Stimulated activated effector memory CD8-positive, alpha-beta T cell treated with anti-CD3 and anti-CD28 coated beads, Interleukin-12 subunit alpha, Interleukin-12 subunit beta, amount 100 ng/mL, for 72 hours (primary cell): Measurements from ENCODE around the gene ABHD13.
"Not testable (repeated sequence)": the region's sequence is repeated elsewhere in the genome, so short reads cannot be mapped to it uniquely, and the experiment has no call there.

Source experiments
- ATAC-seq: fragments of 150-1000 bp; cut with Tn5 transposase; 2 replicates; pipeline ENCODE4 v1.10.0; 2021
- DNase-seq, 2 donors: peaks; one replicate each; pipeline ENCODE4 v3.0.0; 2021 to 2022; ENCODE audit warnings: low spot score in 2 of 2
- H3K27ac Mint-ChIP-seq: one replicate; pipeline ENCODE4 v1.8.0; 2022; ENCODE audit warnings: mild to moderate bottlenecking, mixed read lengths
- H3K36me3 Mint-ChIP-seq: one replicate; pipeline ENCODE4 v1.8.0; 2022; ENCODE audit warnings: mild to moderate bottlenecking, mixed read lengths
- H3K4me1 Mint-ChIP-seq: one replicate; pipeline ENCODE4 v1.8.0; 2022; ENCODE audit warnings: mixed read lengths
- H3K4me3 Mint-ChIP-seq: one replicate; pipeline ENCODE4 v1.8.0; 2022; ENCODE audit warnings: mild to moderate bottlenecking, mixed read lengths
- H3K9me3 Mint-ChIP-seq: one replicate; pipeline ENCODE4 v1.8.0; 2022; ENCODE audit warnings: mixed read lengths

The ABHD13 gene

GRCh38 chr13:108213946-108214345 lies 4.2 kb upstream of the ABHD13 start:
- Mint-ChIP-seq H3K27ac (peak overlapping the region; percentile 41), H3K9me3 (peaks cover 5% of the 10 kb centered on the region), H3K36me3 (peaks cover 35% of the 10 kb centered on the region), H3K4me1 (peaks cover 14% of the 10 kb centered on the region), H3K4me3 (peak overlapping the region; percentile 96)
- no peak for DNase-seq
- ATAC-seq = no peak

DNA sequence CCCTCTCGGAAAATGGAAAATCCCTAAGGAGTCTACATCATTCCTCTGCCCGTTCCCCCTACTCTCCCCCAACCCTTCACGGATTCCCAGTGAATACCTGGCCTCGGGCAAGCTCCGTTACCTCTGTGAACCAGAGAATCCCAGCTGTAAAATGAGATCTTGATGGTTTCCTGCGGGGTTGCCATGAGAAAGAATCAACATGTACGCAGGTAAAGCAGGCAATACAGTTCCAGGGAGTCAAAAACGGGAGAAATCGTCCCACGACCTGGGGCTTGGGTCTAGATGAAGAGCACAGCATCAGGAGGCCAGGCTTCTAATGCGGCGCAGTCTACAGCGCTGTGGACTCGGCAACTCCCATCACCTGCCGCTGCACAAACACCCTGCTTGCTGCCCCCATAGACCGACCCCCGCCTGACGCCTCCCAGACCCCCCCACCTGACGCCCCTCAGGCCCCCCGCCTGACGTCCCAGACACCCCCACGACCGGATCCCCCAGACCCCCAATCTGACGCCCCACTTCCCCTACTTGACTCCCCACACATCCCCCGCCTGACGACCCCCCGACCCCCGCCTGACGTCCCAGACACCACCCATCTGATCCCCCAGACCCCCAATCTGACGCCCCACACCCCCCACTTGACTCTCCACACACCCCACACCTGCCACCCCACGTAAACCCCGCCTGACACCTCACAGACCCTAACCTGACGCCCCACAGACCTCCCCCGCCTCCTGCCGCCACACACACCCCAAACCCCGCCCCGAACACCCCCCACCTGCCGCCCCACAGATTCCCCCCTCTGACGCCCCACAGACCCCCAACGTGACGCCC lies 3.5 kb upstream of the ABHD13 start:
- Mint-ChIP-seq H3K27ac (peak overlapping the region; percentile 41), H3K9me3 (peaks cover 3% of the 10 kb centered on the region), H3K4me3 (peak overlapping the region; percentile 96), H3K4me1 (peaks cover 18% of the 10 kb centered on the region), H3K36me3 (peaks cover 34% of the 10 kb centered on the region)
- DNase-seq (no peak), ATAC-seq (no peak)

DNA sequence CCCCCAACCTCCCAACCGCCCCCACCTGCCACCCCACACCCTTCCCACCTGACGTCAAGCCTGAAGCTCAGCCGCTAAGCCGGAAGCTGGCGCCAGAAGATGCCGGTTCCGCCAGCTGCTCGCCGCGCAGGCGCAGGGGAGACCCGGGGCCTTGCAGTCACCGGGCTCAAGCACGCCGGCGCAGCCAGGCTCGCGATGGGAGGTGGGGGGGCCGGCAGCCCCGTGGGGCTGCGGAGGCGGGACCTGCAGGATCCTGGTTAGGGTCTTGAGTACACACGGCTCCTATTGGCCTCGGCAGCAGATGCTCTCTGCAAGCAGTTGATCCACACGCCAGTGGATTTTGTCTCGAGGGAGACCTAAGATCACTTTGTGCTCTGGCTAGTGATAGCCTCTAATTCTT lies 2.8 kb upstream of the ABHD13 start, which contains the start of gene LIG4:
Gene LIG4 (minus strand): TSS at position 101 of the 400 bp plus-strand sequence. CDS start 4,268 bp downstream, outside the sequence.
- Mint-ChIP-seq H3K4me3 (peak within 1 kb of the TSS; percentile 96), H3K36me3 (peaks cover 27% of the 10 kb centered on the region), H3K9me3 (no peaks in the 10 kb centered on the region), H3K27ac (peak within 1 kb of the TSS; percentile 99), H3K4me1 (peaks cover 26% of the 10 kb centered on the region)
- DNase-seq (peak; percentile 73 to 88), ATAC-seq (peak; percentile 82)

- peaks cover 28% of the 10 kb centered on the region for H3K4me1 Mint-ChIP-seq
These were observed 717 bp upstream of the ABHD13 start for GRCh38 chr13:108217307-108218043.

GRCh38 chr13:108220041-108220440 lies 1.8 kb downstream of the ABHD13 start:
- H3K27ac Mint-ChIP-seq = peak overlapping the region; percentile 99

More at GRCh38 chr13:108217307-108218043, 717 bp upstream of the ABHD13 start:
- Mint-ChIP-seq H3K36me3 (peaks cover 12% of the 10 kb centered on the region), H3K4me3 (peak overlapping the region; percentile 96), H3K27ac (peak overlapping the region; percentile 99)
- ATAC-seq, H3K9me3 Mint-ChIP-seq, DNase-seq: not testable (repeated sequence)

GRCh38 chr13:108223687-108224503 lies 5.7 kb downstream of the ABHD13 start:
- DNase-seq (no peak), ATAC-seq (no peak)
- Mint-ChIP-seq H3K36me3 (no peaks in the 10 kb centered on the region), H3K4me1 (peaks cover 48% of the 10 kb centered on the region), H3K9me3 (no peaks in the 10 kb centered on the region), H3K4me3 (no peak overlapping the region), H3K27ac (no peak overlapping the region)

More at GRCh38 chr13:108220041-108220440, 1.8 kb downstream of the ABHD13 start:
- ATAC-seq (no peak), DNase-seq (no peak)
- peaks cover 12% of the 10 kb centered on the region for H3K36me3 Mint-ChIP-seq
- H3K4me3 Mint-ChIP-seq = peak overlapping the region; percentile 96
- H3K9me3 Mint-ChIP-seq = no peaks in the 10 kb centered on the region
- peaks cover 35% of the 10 kb centered on the region for H3K4me1 Mint-ChIP-seq

DNA sequence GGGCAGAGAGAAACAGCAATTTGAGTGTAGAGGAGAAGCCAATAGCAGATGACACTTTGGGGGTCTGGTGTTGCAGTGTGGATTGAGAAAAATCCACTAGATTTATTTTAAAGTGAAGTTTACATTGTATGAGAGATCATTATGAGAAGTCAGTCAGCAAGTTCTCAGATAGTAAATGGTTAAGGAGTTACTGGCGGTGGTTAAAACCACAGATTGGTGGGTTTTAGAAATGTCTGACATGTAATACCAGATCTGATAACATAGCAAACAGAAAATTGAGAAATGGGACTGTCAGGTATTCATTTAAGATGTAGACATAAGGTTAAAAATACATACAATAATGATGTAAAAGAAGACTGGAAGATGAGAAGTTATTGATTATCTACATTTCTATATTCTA lies 7.2 kb downstream of the ABHD13 start:
- Mint-ChIP-seq H3K27ac (peak overlapping the region; percentile 3), H3K9me3 (no peaks in the 10 kb centered on the region), H3K4me3 (no peak overlapping the region), H3K36me3 (peaks cover 14% of the 10 kb centered on the region), H3K4me1 (peaks cover 44% of the 10 kb centered on the region)
- ATAC-seq = peak; percentile 87
- no peak for DNase-seq

DNA sequence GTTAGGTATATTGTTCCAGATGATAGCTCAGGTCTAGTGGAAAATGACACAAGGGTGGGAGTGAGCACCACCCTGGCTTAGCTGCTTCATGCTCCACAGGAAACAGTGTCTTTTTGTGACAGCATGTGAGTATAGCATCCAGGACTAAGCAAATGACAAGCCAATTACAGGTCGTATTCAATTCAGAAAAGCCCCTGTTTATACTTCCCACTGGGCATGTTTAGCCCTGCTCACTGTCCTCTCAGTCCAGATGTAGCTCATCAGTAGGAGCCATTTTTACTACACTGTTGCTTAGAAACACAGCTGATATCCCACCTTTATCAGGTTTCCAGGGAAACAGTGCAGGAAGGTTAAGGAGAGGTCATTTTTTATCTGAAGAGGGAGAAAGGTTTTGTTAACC lies 8.0 kb downstream of the ABHD13 start:
- peaks cover 43% of the 10 kb centered on the region for H3K4me1 Mint-ChIP-seq
- ATAC-seq (peak; percentile 57), DNase-seq (no peak)
- H3K36me3 Mint-ChIP-seq = peaks cover 16% of the 10 kb centered on the region
- H3K27ac Mint-ChIP-seq = no peak overlapping the region
- H3K9me3 Mint-ChIP-seq = no peaks in the 10 kb centered on the region
- H3K4me3 Mint-ChIP-seq = no peak overlapping the region

- H3K27ac Mint-ChIP-seq = no peak overlapping the region
- peaks cover 40% of the 10 kb centered on the region for H3K4me1 Mint-ChIP-seq
- no peaks in the 10 kb centered on the region for H3K9me3 Mint-ChIP-seq
- no peak for ATAC-seq
- H3K4me3 Mint-ChIP-seq = no peak overlapping the region
- DNase-seq = no peak
- H3K36me3 Mint-ChIP-seq = peaks cover 16% of the 10 kb centered on the region
These were observed 9.6 kb downstream of the ABHD13 start for GRCh38 chr13:108227651-108228272.

DNA sequence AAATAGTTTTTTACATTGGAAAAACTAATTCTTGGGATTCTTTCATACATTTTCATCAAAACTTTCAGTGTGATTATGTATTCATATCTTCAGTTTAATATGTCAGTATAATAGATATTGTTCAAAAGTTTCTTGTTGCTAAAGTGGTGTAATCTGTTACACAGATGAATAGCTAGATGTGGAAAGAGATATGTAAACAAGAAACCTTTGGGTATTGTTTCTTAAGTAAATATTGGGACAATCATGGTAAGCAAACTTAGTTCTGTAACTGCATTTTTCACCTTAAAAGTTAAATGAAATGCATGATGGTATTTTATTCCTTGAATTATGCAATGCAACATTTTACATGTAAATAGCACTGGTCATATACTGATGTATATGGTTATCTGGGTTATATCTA lies 12.2 kb downstream of the ABHD13 start:
- no peak for ATAC-seq

DNA sequence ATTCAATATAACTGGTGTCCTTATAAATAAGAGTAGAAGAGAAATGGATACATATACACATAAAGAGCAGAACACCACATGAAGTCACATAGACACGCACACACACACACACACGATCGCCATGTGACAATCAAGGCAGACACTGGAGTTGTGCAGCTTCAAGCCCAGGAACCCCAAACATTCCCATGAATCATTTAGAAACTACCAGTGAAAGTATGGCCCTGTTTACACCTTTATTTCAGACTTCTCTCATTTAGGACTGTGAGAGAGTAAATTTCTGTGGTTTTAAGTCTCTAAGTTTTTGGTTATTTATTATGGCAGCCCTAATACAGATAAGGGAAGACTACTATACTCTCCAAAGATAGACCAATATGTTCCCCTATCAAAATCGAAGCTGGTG lies 31.0 kb downstream of the ABHD13 start:
- Mint-ChIP-seq H3K4me3 (no peak overlapping the region), H3K9me3 (peaks cover 30% of the 10 kb centered on the region), H3K36me3 (no peaks in the 10 kb centered on the region), H3K4me1 (no peaks in the 10 kb centered on the region), H3K27ac (no peak overlapping the region)
- no peak for DNase-seq
- ATAC-seq = no peak

More for the DNA sequence above, 12.2 kb downstream of the ABHD13 start:
- Mint-ChIP-seq H3K27ac (no peak overlapping the region), H3K4me3 (no peak overlapping the region), H3K36me3 (peaks cover 16% of the 10 kb centered on the region), H3K4me1 (peaks cover 24% of the 10 kb centered on the region), H3K9me3 (no peaks in the 10 kb centered on the region)
- no peak for DNase-seq

DNA sequence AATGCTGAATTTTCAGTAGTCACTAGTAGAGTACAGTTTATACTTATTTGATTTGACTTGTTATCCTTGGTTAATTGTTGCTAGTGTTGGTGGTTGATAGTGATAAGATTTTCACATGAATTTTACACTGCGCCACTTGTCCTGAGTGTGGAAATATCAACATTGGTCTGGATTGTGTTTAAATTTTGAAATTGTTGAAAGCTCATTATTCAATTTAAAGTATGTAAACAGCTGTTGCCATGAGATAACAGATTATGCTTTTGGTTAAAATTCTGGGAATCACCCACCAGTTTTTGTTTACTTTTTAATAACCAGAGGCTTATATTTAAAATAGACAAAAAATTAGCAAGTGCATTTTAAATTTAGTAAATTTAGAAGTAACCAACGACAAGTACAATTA lies 39.1 kb downstream of the ABHD13 start:
- Mint-ChIP-seq H3K36me3 (no peaks in the 10 kb centered on the region), H3K9me3 (no peaks in the 10 kb centered on the region), H3K4me3 (no peak overlapping the region), H3K27ac (no peak overlapping the region), H3K4me1 (no peaks in the 10 kb centered on the region)
- ATAC-seq (no peak), DNase-seq (no peak)

DNA sequence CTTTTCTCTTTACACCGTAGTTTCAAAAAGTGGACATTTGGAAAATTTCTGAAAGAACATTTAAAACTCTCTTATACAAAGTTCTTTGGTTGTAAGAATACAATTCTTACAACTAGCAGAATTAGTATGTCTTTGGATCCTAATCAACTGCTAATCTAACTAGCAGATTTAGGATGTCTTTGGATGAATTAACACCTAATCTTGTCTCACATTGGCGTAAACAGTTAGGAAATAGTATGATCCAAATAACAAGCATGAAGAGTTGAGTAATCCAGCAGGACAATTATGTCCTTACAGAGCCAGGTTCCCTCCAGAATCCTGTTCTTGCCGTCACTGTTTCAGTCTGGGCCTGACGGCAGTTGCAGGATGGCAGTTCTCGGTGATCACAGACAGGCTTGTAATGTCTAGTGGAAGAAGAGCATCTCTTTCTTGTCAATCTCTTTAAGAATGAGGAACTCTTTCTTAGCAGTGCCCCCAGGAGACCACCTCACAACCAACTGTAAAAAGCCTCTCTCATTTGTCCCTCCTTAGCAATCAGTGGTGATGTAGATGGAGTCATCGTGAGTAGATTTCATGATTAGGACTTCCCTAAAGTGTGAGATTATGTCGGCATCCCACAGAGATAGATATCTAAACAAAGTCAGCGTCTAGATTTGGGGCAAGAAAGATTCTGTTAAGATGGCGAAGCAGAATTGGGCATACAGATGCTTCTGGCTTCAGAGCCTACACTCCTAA lies 45.6 kb downstream of the ABHD13 start:
- ATAC-seq (no peak), DNase-seq (no peak)
- H3K36me3 Mint-ChIP-seq = no peaks in the 10 kb centered on the region
- no peak overlapping the region for H3K4me3 Mint-ChIP-seq
- H3K27ac Mint-ChIP-seq = no peak overlapping the region
- H3K4me1 Mint-ChIP-seq = no peaks in the 10 kb centered on the region
- H3K9me3 Mint-ChIP-seq = no peaks in the 10 kb centered on the region

GRCh38 chr13:108266321-108266990 lies 48.3 kb downstream of the ABHD13 start:
- no peak for ATAC-seq
- peak overlapping the region; percentile 75 for H3K27ac Mint-ChIP-seq
- no peaks in the 10 kb centered on the region for H3K9me3 Mint-ChIP-seq
- no peak overlapping the region for H3K4me3 Mint-ChIP-seq
- no peaks in the 10 kb centered on the region for H3K36me3 Mint-ChIP-seq
- peaks cover 18% of the 10 kb centered on the region for H3K4me1 Mint-ChIP-seq
- no peak for DNase-seq
